HG03025 (cell line): ENCODE data around the gene PDGFRB.

Experiments
- ATAC-seq: cut with Tn5 transposase; IDR thresholded peaks from one replicate; pipeline ENCODE4 v1.9.1; 2021; ENCODE audit warnings: mild to moderate bottlenecking, moderate library complexity; ENCODE audit not compliant: unreplicated experiment, low FRiP score

PDGFRB gene

GRCh38 chr5:150147670-150148069, 8.0 kb downstream of the PDGFRB start:
- ATAC-seq: no peak

GRCh38 chr5:150146862-150147601, 8.6 kb downstream of the PDGFRB start:
- no peak for ATAC-seq

DNA sequence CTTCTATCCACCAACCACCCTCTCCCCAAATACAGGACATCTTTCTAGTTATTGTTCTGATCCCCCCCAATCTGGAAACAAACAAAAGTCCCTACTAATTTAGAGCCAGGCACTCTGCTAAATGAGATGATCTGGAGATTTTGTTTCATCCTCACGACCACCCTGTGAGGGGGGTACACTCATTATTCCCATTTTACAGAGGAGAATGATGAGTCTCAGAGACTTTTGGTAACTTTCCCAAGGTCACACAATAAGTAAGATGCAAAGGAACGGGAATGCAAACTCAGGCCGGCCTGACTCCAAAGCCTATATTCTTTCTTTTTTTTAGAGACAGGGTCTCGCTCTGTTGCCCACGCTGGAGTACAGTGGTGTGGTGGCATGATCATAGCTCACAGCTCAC, 9.4 kb downstream of the PDGFRB start:
- no peak for ATAC-seq

DNA sequence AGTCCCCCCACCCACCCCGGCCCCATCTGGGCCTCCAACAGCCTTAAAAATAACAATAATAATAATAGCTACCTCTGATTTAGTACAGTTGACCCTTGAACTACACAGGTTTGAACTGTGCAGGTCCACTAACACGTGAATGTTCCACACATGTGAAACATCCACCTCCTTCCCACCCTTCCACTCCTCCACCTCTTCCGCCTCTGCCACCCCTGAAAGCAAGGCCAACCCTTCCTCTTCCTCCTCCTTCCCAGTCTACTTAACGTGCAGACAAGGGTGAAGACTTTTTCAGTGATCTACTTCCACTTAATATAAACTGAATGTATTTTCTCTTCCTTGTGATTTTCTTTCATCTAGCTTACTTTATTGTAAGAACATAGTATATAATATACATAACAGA, 10.8 kb downstream of the PDGFRB start:
- ATAC-seq: no peak

DNA sequence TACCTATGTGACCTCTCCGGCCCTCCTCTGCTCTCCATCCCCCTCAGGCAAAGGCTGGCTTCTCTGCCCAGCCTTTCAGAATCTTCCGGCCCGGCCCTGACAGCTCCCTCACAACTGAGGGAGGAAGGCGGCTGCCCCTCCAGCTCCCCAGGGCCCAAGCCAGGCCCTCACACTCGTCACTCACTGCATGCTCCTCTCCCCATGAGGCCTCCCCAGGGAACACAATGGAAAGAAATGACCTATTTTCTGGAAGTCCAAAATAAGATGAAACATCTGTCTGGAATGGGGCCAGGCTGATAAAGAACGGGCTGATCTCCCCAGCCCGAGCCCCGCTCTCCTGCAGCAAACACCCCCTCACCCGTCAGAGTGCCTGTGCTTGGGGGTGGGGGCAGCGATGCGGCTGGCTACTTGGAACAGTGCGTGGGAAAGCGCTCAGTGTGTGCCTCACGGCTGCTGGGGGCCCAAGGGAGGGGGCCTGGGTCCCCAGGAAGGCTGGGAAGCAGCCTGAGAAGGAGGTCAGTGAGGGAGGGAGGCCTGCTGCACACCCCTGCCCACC, 11.3 kb downstream of the PDGFRB start:
- ATAC-seq: no peak

GRCh38 chr5:150143350-150144245, 12.0 kb downstream of the PDGFRB start:
- ATAC-seq: no peak

GRCh38 chr5:150142959-150143349, 12.7 kb downstream of the PDGFRB start:
- no peak for ATAC-seq

DNA sequence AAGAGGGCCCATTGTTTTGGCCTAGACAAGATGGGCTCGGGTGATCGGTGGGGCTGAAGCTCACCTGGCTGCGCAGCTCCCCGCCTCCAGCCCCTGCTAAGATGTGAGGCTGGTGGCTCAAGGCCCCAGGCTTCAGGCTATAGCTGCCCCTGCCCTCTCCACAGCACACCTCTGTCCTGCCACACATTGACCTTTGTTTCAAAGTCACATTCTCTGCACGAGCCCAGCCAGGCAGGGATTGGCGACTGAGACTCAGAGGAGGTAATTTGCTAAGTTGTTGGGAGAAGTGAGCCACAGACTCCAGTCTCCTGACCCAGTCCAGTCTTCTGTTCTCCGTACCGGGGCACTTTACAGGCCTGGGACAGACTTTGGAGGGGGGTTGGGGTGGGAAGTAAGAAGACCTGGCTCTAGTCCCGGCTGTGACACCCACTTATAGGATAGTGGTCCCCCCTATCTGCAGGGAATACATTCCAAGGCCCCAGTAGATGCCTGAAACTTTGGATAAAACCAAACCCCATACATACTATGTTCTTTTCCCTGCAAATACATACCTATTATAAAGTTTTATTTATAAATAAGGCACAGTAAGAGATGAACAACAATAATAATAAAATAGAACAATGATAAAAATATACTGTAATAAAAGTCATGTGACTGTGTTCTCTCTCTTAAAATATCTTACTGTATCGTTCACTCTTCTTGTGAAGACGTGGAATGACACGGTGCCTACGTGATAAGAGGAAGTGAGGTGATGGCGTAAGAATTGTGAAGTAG, 13.3 kb downstream of the PDGFRB start:
- no peak for ATAC-seq

GRCh38 chr5:150141544-150142184, 14.0 kb downstream of the PDGFRB start:
- ATAC-seq: no peak

DNA sequence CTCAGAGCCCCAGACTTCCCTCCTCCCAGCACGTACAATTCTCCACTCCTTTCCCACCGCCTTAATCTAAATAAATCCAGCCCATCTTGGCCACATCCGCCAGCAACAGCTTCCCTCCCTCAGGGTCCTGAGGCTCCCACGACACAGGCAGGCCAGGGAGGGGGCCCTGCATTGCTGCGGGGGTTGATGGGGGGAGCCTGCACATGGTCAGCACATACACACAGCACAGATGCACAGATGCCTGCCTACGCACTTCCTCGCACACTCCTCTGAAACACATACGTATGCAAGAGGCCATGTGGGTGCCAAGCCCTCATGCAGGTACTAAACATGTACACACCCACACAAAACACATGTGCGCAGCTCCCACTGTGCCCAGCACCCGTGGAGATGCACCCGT, 14.8 kb downstream of the PDGFRB start:
- ATAC-seq: no peak

- ATAC-seq: no peak
Measured at GRCh38 chr5:150139334-150139733, 16.3 kb downstream of the PDGFRB start.

GRCh38 chr5:150138551-150139265, 16.9 kb downstream of the PDGFRB start:
- ATAC-seq: no peak

GRCh38 chr5:150137997-150138396, 17.6 kb downstream of the PDGFRB start:
- no peak for ATAC-seq

GRCh38 chr5:150137168-150137957, 18.3 kb downstream of the PDGFRB start:
- ATAC-seq: no peak

DNA sequence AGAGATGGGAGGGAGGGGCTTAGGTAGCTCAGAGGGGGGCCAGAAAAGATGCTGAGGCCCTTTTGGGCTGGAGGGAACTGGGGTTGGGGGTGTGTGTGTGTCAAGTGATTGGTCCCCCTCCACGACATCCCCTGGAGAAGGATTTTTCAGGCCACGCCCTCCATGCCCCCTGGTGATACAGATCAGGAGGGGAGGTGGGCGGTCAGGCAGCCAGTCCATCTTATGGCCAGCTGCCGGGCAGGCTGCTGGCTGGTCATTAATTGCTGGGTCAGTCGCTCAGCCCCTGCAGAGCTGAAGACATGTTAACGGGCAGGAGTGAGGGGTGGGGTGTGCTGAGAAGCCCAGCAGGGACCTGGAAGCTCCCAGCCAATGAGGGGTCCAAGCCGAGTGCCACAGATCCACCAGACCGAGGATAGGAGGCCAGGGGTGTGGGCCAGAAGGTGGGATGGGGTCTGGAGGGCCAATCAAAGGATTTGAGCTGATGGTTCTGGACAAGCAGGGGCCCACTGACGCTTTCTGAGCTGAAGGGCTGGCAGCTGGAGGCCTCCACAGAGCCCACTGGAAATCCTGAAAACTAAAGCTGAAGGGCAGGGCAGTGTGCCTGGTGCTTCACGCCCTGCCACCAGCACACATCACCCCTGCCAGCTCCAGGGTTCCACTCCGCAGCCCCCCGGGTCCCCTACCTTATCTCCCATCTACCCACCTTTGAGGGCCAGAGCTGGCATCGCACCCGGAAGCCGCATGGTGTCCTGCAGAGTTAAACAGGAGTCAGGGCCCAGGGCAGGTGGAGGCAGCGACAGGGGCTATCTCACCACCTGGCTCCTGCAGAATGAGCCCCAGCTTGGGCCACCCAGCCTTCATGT, 19.1 kb downstream of the PDGFRB start:
- no peak for ATAC-seq

GRCh38 chr5:150135557-150136304, 19.9 kb downstream of the PDGFRB start:
- ATAC-seq: no peak

- ATAC-seq: no peak
Measured at GRCh38 chr5:150134198-150134588, 21.5 kb downstream of the PDGFRB start.
